ENCODE data around the gene NCKAP5.

NCKAP5 gene

GRCh38 chr2:133266926-133267590, 301.2 kb downstream of the NCKAP5 start:
- no peak for DNase-seq (ENCODE audit: low read depth, low spot score)

GRCh38 chr2:133266041-133266925, 302.0 kb downstream of the NCKAP5 start:
- no peak for DNase-seq (ENCODE audit: low read depth, low spot score)

DNA sequence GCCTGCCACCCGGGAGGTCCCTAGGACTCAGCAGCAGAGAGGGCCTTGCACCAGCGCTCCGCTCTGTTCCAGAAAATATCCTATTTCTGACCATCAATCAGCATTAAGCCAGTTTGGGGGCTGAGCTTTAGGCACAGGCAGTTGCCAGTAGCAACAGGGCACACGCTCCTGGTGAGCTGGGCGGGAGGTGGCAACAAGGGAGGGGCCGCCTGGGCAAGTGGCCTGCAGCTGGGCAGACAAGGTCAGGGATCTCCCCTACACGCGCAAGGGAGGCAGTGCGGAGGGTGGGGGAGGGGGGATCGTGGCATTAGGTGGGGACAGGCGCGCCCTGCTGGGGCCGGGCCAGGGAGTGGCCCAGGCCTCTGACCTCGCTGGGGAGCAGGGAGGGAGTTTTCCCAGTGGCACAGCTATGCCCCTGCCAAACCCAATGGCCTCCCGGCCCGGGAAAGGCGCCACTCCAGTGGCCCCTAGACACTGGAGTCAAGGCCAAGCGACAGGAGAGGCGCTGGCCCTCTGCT, 302.8 kb downstream of the NCKAP5 start:
- no peak for DNase-seq (ENCODE audit: low read depth, low spot score)

- no peak for DNase-seq (ENCODE audit: low read depth, low spot score)
Measured at GRCh38 chr2:133264989-133265401, 303.3 kb downstream of the NCKAP5 start.

GRCh38 chr2:133262893-133263292, 305.4 kb downstream of the NCKAP5 start:
- DNase-seq (ENCODE audit: low read depth, low spot score) = no peak

- no peak for DNase-seq (ENCODE audit: low read depth, low spot score)
Measured at GRCh38 chr2:133255360-133255759, 312.9 kb downstream of the NCKAP5 start.

- no peak for DNase-seq (ENCODE audit: low read depth, low spot score)
Measured at GRCh38 chr2:133253793-133254192, 314.5 kb downstream of the NCKAP5 start.

- no peak for DNase-seq (ENCODE audit: low read depth, low spot score)
Measured at GRCh38 chr2:133252780-133253355, 315.4 kb downstream of the NCKAP5 start.

GRCh38 chr2:133249362-133249761, 318.9 kb downstream of the NCKAP5 start:
- no peak for DNase-seq (ENCODE audit: low read depth, low spot score)

DNA sequence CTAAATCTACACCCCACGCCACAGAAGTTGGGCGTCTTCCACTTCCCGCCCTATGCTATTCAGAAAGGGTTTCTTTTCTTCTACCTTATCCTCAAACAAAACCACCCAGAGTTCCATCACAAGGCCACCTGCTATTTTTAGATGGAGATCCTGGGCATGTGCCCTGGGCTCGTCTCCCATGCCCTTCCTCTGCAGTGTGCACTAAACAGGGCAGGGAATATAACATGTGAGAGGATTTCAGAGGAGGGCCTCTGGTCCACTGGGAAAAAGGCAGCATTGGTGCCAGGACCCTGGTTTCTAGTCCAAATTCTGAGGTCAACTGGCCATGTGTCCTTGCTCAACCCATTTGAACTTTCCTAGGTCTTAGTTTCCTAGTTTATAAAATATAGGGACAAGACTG, 320.0 kb downstream of the NCKAP5 start:
- DNase-seq (ENCODE audit: low read depth, low spot score) = no peak

GRCh38 chr2:133247631-133248030, 320.6 kb downstream of the NCKAP5 start:
- DNase-seq (ENCODE audit: low read depth, low spot score) = no peak

DNA sequence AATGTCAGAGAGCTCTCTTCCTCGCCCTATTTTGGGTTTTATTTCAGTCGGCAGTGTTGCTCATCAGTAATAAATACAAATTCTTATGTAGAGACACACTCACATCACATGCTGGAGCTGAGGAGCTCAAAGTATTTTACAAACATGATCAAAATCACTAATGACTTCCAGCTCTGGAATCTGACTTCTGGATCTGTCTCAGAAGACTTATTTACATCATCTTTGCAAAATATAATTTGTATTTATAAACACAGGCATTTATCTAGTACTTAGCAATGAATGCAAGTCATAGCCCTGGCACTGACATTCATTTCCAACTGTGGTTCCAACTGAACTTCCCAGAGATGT, 327.1 kb downstream of the NCKAP5 start:
- no peak for DNase-seq (ENCODE audit: low read depth, low spot score)

- DNase-seq (ENCODE audit: low read depth, low spot score) = no peak
Measured at GRCh38 chr2:133240491-133241223, 327.6 kb downstream of the NCKAP5 start.

- DNase-seq (ENCODE audit: low read depth, low spot score) = no peak
Measured at GRCh38 chr2:133235968-133236367, 332.3 kb downstream of the NCKAP5 start.

DNA sequence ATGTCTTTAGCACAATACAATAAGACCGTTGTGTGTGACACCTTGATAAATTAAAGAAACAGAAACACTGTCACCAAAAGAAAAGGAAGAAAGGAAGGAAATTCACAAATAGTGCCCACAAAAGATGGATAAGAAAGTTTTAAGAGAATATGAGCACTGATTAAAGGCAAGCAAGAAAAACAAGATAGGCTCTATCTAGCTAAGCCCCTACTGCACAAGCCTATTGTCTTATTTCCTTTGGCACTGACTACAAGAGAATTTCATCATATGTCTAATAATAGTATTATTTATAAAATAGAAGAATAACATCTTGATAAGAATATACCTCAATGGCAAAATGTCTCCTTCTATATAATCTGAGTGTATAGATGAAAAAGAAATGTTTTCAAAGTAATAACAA, 335.7 kb downstream of the NCKAP5 start:
- DNase-seq (ENCODE audit: low read depth, low spot score) = no peak

DNA sequence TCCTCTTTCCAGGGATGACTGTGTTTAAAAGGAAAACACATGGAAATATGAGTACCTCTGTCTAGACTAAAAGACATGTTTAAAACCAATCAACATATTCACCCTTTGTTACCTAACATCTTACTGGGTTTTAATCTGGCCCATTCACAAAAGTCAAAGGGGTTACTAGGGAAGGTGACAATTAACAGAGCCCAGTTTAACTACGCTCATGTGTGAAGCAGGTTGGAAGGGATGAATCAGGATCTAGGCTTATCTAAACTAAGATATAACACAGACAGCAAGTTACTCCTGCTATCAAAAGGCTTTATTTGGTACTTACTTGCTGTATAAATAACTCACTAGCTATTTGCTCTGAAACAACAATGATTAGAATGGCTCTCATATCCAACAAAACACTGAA, 337.0 kb downstream of the NCKAP5 start:
- DNase-seq (ENCODE audit: low read depth, low spot score) = no peak

- no peak for DNase-seq (ENCODE audit: low read depth, low spot score)
Measured at GRCh38 chr2:133229974-133230373, 338.3 kb downstream of the NCKAP5 start.

DNA sequence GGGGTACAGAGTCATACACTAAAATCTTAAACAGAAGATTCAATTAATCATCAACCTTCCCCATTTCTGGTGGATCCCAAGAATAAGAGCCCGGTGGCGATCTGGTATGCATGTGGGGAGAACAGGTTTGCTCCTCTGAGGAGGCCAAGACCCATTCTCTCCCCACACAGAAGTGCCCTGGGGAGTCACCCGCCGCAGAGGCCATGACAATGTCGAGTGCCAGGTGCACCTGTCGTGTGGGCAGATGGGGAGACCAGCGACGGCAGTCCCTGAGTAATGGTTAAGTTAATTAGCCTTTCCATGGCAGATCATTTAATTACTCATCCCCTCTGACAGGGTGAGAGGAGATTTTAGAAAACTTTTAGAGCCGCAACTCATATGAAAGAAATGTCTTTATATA, 345.0 kb downstream of the NCKAP5 start:
- no peak for DNase-seq (ENCODE audit: low read depth, low spot score)

DNA sequence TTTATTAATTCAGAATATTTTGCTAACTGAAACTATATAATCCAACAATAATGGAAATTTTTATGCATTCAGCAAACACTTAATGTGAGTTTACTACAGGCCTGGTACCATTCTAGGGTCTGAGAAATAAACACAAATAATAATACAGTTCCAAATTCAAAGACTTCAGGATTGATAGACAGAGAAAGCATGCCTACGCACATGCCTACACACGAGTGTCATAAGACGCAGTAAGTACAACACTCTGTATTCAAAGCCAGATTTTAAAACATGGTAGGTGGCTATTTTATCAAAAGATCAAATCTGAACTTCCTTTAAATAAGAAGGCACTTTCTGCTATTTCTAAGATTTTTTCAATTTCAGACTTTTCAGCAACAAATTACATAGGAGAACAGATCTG, 346.9 kb downstream of the NCKAP5 start:
- no peak for DNase-seq (ENCODE audit: low read depth, low spot score)

- no peak for DNase-seq (ENCODE audit: low read depth, low spot score)
Measured at GRCh38 chr2:133218204-133218603, 350.1 kb downstream of the NCKAP5 start.

GRCh38 chr2:133215477-133215876, 352.8 kb downstream of the NCKAP5 start:
- DNase-seq (ENCODE audit: low read depth, low spot score) = no peak

DNA sequence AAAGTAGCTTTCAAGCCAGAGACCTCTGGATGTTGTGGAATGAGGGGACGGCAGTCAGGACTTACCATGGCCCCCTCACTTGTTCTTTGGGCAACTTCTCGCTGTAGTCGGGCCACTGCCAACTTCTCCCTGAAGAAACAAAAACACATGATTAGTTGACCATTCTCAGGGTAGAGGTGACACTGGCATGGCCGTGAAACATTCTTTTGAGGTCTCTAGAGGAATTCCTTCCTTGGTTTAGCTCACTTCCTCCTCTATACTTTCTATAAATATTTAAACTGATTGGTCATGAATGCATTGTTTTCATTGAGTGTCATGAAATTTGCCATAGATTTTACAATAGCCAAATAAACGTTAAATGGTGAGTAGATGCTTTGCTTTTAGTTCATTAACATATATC, 354.6 kb downstream of the NCKAP5 start:
- no peak for DNase-seq (ENCODE audit: low read depth, low spot score)
